GM19025 (cell line): ENCODE data around the gene SNX17.
"Not testable (repeated sequence)": the region's sequence is repeated elsewhere in the genome, so short reads cannot be mapped to it uniquely, and the experiment has no call there.

Source experiments
- ATAC-seq: cut with Tn5 transposase; IDR thresholded peaks from one replicate; pipeline ENCODE4 v1.9.1; 2021; ENCODE audit warnings: mild to moderate bottlenecking, low read depth, moderate library complexity; ENCODE audit not compliant: unreplicated experiment

The SNX17 gene

GRCh38 chr2:27370026-27370815 is at the start of gene SNX17, which contains the start of gene EIF2B4:
TSS of gene SNX17 (plus strand) at chr2:27370616. CDS start at chr2:27370744, 128 bp downstream.
TSS of gene EIF2B4 (minus strand) at chr2:27370338. CDS start at chr2:27370314, 24 bp downstream.
- peak; percentile 91 for ATAC-seq

GRCh38 chr2:27320958-27321543 is 49.4 kb upstream of the SNX17 start:
- no peak for ATAC-seq

GRCh38 chr2:27322301-27322765 is 48.1 kb upstream of the SNX17 start:
- ATAC-seq: no peak

DNA sequence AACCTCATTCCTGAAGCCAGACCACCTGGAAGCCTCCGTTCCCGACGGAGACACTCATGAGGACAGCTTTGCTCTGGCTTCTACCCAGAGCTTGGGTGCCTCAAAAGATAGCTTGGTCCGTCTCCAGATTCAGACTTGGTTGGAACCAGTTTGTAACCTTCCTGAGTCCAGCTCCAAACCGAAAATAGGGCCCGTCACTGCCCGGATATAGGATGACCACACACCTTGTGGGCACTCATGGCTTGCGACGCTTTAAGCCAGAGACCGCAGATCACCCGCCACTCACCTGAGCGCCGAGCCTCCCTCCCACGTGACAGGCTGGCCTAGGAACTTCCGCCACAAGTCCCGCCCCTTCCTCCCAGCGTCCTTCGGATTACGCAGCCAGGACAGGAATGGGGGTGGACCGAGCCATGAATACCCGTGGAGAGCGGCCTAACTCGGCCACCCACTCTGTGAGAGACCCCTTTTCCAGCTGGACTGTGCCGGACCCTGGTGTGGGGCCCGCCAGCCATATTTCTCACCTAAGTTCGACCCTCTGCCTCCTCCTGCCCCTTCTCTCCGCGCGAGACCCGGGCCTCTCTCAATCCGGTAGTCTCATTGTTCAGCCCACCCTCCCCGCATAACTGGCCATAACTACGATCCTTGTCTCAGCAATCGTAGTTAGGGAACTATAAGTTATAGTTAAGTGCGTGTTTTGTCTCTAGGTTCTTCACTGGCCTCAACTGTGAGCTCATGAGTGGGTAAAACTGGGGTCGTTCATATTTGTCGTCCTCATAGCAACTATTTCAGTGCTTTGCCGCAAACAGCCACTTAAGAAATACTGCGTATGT is 47.4 kb upstream of the SNX17 start, which contains the start of gene MPV17:
Gene MPV17, minus strand, starts transcription at position 332 of the 830 bp plus-strand sequence. CDS start 580 bp downstream, outside the sequence.
- peak; percentile 89 for ATAC-seq

DNA sequence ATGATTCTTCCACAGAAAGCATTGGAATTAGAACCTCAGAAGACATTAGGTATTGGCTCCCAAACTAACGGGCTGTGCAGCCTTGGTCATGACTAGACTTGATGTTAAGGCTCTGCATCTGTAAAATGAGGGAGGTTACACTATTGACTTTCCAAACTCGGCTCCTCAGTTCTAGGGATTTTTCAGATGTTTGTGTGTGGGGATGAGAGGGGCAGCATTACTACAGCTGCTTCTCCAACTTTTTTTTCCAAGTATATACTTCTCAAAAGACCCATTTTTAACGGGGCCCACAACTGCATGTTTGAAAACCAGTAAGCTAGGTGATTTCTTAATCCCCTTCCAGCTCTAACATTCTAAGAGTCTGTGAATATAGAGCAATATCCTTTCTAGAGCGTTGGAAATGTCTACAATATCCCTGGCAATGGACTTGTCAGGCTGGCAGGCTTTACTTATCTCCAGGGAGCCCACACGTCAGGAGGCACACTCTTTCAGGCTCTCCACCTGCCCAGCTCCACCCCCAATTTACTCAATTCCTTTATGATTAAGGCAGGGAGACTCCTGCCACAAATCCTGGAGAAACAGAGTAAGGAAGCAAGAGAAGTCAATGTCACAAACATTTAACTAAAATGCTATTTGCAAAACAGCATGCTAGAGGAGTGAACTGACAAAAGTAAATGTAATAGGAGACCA is 46.7 kb upstream of the SNX17 start:
- no peak for ATAC-seq

GRCh38 chr2:27324720-27325119 is 45.7 kb upstream of the SNX17 start:
- ATAC-seq: no peak

DNA sequence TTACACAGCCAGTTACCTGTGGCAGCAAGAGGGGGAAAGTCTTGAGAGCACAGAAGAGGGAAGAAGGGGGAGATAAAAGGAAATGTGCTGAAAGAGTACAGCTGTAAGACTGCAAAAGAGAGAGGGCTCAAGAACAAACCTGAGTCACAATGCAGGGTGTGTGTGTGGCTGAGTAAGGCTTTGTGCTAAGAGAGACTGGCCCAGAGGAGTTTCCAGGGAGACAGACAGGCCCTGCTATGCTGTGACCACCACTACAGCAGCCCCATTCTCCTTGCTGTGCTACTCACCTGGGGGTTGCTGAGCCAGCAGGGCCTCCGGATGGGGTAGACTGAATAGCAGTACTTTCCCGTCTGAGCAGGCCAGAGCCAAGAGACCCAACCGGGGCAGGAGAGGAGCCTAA is 35.1 kb upstream of the SNX17 start:
- no peak for ATAC-seq

DNA sequence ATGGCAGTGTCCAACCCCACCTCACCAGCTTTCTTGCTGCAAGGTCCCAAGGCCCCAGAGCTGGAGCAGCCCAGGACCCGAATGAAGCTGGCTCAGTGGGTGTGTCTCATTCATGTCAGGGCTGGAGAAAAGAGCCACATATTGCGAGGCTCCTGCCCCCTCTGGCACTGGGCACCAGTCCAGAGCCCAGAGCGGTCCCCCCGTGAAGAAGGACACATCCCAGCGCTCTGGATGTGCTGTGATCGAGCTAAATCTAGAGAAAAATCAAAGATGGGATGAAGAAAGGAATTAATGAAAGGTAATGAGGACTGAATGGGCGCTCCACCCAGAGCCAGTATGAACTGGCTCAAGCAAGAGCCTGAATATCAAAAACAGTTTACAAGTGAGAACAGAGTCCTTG is 34.2 kb upstream of the SNX17 start:
- ATAC-seq: no peak

- no peak for ATAC-seq
Measured at GRCh38 chr2:27347641-27348040, 22.8 kb upstream of the SNX17 start.

- no peak for ATAC-seq
Measured at GRCh38 chr2:27350106-27350693, 20.2 kb upstream of the SNX17 start.

GRCh38 chr2:27351802-27352598 is 18.4 kb upstream of the SNX17 start:
- no peak for ATAC-seq

DNA sequence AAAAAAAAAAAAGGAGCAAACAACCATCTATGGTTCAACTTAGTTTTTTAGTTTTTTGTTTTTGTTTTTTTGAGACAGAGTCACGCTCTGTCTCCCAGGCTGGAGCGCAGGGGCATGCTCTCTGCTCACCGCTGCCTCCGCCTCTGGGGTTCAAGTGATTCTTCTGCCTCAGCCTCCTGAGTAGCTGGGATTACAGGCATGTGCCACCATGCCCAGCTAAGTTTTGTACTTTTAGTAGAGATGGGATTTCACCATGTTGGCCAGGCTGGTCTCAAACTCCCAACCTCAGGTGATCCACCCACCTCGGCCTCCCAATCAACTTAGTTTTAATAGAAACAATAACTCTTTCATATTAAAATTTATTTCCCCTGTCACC is 17.0 kb upstream of the SNX17 start:
- ATAC-seq: not testable (repeated sequence)

GRCh38 chr2:27353762-27354596 is 16.4 kb upstream of the SNX17 start:
- ATAC-seq: no peak

DNA sequence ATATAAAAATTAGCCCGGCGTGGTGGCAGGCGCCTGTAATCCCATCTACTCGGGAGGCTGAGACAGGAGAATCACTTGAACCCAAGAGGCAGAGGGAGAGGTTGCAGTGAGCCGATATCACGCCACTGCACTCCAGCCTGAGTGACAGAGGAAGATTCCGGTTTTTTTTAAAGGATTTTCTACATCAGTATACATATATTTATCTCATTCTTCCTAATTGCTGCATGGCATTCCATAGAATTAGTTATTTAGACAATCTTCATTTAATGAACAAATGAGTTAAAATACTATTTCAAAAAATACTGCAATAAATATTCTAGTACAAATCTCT is 15.9 kb upstream of the SNX17 start:
- no peak for ATAC-seq

- ATAC-seq: peak; percentile 21
Measured at GRCh38 chr2:27356056-27356381, 14.4 kb upstream of the SNX17 start.

DNA sequence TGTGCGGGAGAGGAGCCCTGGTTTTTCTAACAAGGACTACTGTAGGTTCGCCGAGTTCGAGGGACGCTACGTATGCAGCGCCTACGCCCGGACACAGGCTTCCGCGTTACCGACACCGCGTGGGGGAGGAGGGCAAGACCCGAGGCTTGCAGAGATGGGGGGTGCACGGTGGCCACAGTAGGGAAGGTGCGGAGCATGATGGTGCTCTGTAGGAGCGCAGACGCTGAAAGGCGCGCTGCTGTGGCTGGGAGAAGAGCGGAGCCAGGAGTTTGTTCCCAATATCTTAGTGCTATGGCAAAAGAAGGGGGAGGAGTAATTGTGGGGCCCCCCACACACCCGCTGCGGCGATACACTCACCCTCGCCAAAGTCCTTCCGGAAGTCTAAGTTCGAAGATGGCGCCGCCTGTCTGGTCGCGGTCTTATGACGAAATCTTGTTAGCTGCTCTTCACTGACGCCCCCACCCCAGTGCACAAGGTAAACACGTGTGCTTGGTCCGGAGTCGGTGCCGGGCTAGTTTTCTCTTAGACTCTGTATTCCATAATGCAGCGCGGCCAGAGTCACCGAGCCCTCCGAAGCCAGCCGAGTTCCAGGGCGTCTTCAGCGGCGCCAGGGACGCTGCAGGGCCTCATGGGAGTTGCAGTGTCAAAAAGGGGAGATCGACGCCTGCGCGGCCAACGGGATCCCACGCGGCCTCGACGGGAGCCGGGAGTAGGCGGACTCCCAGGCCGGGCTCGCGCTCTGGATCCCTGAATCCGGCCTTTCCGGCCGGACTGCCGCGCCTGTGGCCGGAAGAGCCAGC is 13.8 kb upstream of the SNX17 start, which contains the start of gene GTF3C2:
Gene GTF3C2, minus strand, starts transcription at position 383 of the 800 bp plus-strand sequence. CDS start 13,210 bp downstream, outside the sequence.
- ATAC-seq: peak; percentile 82

DNA sequence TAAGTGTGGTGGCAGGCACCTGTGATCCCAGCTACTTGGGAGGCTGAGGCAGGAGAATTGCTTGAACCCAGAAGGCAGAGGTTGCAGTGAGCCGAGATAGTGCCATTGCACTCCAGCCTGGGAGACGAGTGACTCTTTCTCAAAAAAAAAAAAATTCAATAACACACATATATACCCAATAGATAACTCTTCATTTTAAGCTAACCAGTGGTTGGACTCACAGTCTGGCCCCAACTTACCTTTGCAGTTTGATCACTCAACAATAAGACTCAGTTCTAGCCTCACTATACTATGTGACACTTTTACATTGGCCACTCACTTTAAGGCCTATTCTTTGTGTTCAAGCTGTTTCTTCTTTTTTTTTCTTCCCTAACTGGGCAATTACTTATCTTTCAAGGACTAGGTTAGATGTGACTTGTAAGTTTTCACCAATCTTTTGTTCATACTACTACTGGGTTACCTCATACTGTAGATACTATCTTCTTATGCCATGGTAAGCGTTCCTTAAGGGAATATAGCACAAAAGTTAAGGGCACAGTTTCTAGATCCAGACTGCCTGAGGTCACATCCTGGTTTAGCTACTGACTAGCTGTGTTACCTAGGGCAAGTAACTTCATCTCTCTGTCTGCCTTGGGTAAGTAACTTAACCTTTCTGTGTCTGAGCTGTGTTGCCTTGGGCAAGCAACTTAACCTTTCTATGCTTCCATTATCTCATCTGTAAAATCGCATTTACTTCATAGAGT is 7.6 kb upstream of the SNX17 start:
- no peak for ATAC-seq
